MCF 10A (cell line): ENCODE measurements around the gene PYGL. TPM values are rescaled to one million over a fixed set of nuclear protein-coding genes. Genes with fewer than 3 reads are reported as not detected.

Experiments
- BruUV-seq: library from RNA; stranded (reverse); fragments of 400-500 nt; replicated peaks from 2 replicates; lab custom pipeline; 2021; lab: Mats Ljungman, UMichigan
- CTCF ChIA-PET: fragments of 300-600 bp; sonication (Branson Sonifier 250); formaldehyde crosslinking; extraction: SDS; loops from one replicate; lab custom pipeline; 2021; ENCODE audit warnings: antibody characterized with exemption, inconsistent platforms; lab: Yijun Ruan, JAX
- POLR2A ChIA-PET: fragments of 300-600, 350-650 bp; sonication (Branson Sonifier 250); formaldehyde crosslinking; extraction: SDS; loops from one replicate; lab custom pipeline; 2020; ENCODE audit warnings: antibody characterized with exemption, inconsistent platforms; lab: Yijun Ruan, JAX
- DNase-seq: peaks from one replicate; pipeline ENCODE4 v3.0.0-alpha.2; 2018; ENCODE audit not compliant: unreplicated experiment
- H3K27ac Mint-ChIP-seq: one replicate; pipeline ENCODE4 v1.8.0; 2022; ENCODE audit warnings: mild to moderate bottlenecking, low read depth, mixed read lengths; ENCODE audit not compliant: unreplicated experiment
- H3K27me3 Mint-ChIP-seq: one replicate; pipeline ENCODE4 v1.8.0; 2022; ENCODE audit warnings: mixed read lengths; ENCODE audit not compliant: insufficient read depth, unreplicated experiment
- H3K36me3 Mint-ChIP-seq: one replicate; pipeline ENCODE4 v1.8.0; 2022; ENCODE audit warnings: mild to moderate bottlenecking, moderate library complexity, mixed read lengths; ENCODE audit not compliant: insufficient read depth, unreplicated experiment
- H3K4me1 Mint-ChIP-seq: one replicate; pipeline ENCODE4 v1.8.0; 2022; ENCODE audit warnings: mixed read lengths; ENCODE audit not compliant: insufficient read depth, unreplicated experiment
- H3K4me3 Mint-ChIP-seq: one replicate; pipeline ENCODE4 v1.8.0; 2022; ENCODE audit warnings: mild to moderate bottlenecking, moderate library complexity, mixed read lengths; ENCODE audit not compliant: unreplicated experiment
- H3K9me3 Mint-ChIP-seq: one replicate; pipeline ENCODE4 v1.8.0; 2022; ENCODE audit warnings: mixed read lengths; ENCODE audit not compliant: unreplicated experiment
- intact Hi-C: fragments of 100-400 bp; cut with micrococcal nuclease; formaldehyde crosslinking; loops from 2 replicates; pipeline ENCODE4 v1.14.1; 2022
- total RNA-seq: library from RNA; stranded (reverse); gene quantifications from 2 replicates; pipeline ENCODE4 v1.2.3, GENCODE V29; 2022
- TF ChIP-seq, protein P1 (sequence below): fragments of 200-600 bp; IDR thresholded peaks from one replicate; pipeline ENCODE4 v1.8.0; 2022; ENCODE audit warnings: antibody characterized with exemption, mild to moderate bottlenecking; ENCODE audit not compliant: unreplicated experiment

The PYGL gene
- total RNA-seq, 1 experiment from 2014 or later = 87.3 TPM

- CTCF ChIA-PET = no interaction called here
- Mint-ChIP-seq H3K27me3 (peaks cover 36% of the 10 kb centered on the region), H3K4me1 (peaks cover 6% of the 10 kb centered on the region), H3K27ac (no peak overlapping the region), H3K36me3 (no peaks in the 10 kb centered on the region), H3K4me3 (no peak overlapping the region), H3K9me3 (no peaks in the 10 kb centered on the region)
- POLR2A ChIA-PET = interaction anchor here (0.9 kb wide), 1 partner anchor 165 kb away, joined by 3 read pairs; no protein-coding TSS in a partner anchor
- DNase-seq = no peak
- TF ChIP-seq, protein P1, sequence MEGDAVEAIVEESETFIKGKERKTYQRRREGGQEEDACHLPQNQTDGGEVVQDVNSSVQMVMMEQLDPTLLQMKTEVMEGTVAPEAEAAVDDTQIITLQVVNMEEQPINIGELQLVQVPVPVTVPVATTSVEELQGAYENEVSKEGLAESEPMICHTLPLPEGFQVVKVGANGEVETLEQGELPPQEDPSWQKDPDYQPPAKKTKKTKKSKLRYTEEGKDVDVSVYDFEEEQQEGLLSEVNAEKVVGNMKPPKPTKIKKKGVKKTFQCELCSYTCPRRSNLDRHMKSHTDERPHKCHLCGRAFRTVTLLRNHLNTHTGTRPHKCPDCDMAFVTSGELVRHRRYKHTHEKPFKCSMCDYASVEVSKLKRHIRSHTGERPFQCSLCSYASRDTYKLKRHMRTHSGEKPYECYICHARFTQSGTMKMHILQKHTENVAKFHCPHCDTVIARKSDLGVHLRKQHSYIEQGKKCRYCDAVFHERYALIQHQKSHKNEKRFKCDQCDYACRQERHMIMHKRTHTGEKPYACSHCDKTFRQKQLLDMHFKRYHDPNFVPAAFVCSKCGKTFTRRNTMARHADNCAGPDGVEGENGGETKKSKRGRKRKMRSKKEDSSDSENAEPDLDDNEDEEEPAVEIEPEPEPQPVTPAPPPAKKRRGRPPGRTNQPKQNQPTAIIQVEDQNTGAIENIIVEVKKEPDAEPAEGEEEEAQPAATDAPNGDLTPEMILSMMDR = no peak
- BruUV-seq = no TSS peak
- intact Hi-C loops = no loop called here
These were observed 69.5 kb downstream of the PYGL start for GRCh38 chr14:50874757-50875156.

DNA sequence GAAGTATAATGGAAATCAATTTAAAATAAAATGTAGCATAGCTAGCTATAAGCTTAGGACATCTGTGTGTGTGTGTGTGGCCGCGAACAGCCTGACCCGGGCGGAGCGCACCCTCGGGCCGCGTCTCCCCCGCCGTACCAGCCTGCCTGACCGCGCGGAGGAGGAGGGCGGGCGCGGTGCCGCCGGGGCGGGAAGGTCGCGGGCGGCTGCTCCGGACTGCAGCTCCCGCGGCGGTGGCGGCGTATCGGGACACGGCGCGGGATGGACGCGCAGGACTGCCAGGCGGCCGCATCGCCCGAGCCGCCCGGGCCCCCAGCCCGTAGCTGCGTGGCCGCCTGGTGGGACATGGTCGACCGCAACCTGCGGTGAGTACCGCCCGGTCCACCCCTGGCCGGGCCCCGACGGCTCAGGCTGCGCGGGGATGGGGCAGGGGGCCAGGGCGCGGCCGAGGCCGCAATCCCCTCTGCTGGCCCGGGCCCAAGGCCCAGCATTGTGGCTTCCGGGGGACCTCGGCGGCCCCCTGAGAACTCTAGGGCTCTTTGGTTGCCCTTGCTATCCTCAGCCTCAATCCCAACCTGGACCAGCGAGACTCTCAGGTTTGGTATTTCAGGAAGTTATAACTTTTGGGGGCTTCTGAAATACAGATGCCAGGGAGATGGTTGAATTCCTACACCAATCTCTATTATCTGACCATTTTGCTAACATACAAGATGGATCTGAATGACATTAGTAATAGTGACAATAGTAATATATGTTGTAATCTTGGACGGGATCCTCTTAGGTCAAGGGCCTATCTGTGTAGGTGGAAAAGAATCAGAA lies 72.2 kb downstream of the PYGL start, which contains the start of gene ABHD12B:
Gene ABHD12B (plus strand): TSS at position 140 of the 819 bp plus-strand sequence. CDS start 122 bp downstream, at position 262.
- Mint-ChIP-seq H3K36me3 (no peaks in the 10 kb centered on the region), H3K4me1 (peaks cover 6% of the 10 kb centered on the region), H3K27ac (no peak within 1 kb of the TSS), H3K27me3 (peaks cover 41% of the 10 kb centered on the region), H3K4me3 (no peak within 1 kb of the TSS), H3K9me3 (no peaks in the 10 kb centered on the region)
- ChIA-PET POLR2A (no interaction called here), CTCF (interaction anchor here (1.1 to 3.5 kb wide), 2 partner anchors 12 to 95 kb away, joined by 3 to 16 read pairs; no protein-coding TSS in a partner anchor)
- intact Hi-C loops = no loop called here
- BruUV-seq = no TSS peak
- TF ChIP-seq, protein P1 = no peak
- no peak for DNase-seq

DNA sequence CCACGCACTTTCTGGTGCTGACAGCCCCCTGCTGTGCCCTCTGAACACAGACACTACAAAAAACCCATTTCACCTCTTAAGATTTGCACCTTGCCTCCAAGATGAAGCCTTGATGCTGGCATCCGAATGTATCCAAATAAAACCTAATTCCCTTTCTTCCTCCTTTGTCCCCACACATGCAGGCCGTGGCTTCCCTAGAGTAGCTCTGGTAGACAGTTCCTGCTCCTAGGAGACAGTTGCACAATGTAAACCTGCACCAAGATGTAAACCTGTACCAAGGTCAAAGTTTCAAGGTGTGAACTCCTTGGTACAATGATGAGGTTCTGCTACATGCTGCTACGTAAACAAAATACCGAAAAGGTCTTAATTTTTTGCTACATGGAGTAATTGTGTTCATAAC lies 73.1 kb downstream of the PYGL start:
- no peak overlapping the region for H3K27ac Mint-ChIP-seq
- ChIA-PET CTCF (interaction anchor here (0.5 to 3.5 kb wide), 3 partner anchors 11 to 910 kb away, joined by 3 to 16 read pairs (median 3); no protein-coding TSS in a partner anchor), POLR2A (interaction anchor here (1.1 kb wide), 1 partner anchor 12 kb away, joined by 4 read pairs; no protein-coding TSS in a partner anchor)
- no peak for DNase-seq
- intact Hi-C loops = no loop called here
- H3K4me3 Mint-ChIP-seq = no peak overlapping the region
- no TSS peak for BruUV-seq
- H3K9me3 Mint-ChIP-seq = no peaks in the 10 kb centered on the region
- peaks cover 6% of the 10 kb centered on the region for H3K4me1 Mint-ChIP-seq
- peaks cover 49% of the 10 kb centered on the region for H3K27me3 Mint-ChIP-seq
- H3K36me3 Mint-ChIP-seq = no peaks in the 10 kb centered on the region
- TF ChIP-seq, protein P1 = no peak

DNA sequence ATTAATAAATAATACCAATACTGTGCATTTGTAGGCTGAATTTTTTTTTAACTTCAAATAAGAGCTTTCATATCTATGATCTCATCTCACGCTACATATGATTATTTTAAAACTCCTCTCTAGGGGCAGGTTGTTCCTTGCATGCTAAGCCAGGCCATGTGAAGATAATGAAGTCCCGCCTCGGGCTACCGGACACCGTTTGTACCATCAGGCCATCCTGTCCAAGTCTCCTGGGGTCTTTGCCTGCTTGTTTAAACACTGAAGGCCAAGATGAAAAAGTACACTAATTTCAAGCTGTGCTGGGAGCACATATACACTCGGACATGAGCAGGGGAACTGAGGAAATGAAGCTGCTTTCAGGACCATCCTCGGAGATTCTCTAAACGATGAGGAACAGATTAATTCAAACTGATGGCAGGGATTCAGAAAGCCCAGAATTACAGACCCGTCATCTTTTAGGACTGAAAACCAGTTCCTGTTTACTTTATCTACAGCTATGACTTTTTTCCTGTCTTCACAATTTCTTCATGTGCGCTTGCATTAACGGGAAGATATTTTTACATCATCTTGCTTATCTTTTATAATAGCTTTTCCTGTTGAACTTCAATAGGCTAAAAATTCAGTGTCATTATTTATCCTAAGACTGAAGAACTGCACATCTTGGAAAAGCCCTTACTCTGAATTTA lies 78.7 kb downstream of the PYGL start:
- no peaks in the 10 kb centered on the region for H3K9me3 Mint-ChIP-seq
- POLR2A ChIA-PET = no interaction called here
- DNase-seq = no peak
- peaks cover 4% of the 10 kb centered on the region for H3K4me1 Mint-ChIP-seq
- H3K27me3 Mint-ChIP-seq = peaks cover 21% of the 10 kb centered on the region
- TF ChIP-seq, protein P1 = no peak
- no peak overlapping the region for H3K4me3 Mint-ChIP-seq
- H3K36me3 Mint-ChIP-seq = no peaks in the 10 kb centered on the region
- intact Hi-C loops = loop anchor here (10.0 kb wide), 1 partner anchor 251 kb away; no protein-coding TSS in a partner anchor
- no peak overlapping the region for H3K27ac Mint-ChIP-seq
- no TSS peak for BruUV-seq
- CTCF ChIA-PET = interaction anchor here (0.5 to 10.2 kb wide), 4 partner anchors 9 to 90 kb away, joined by 3 to 101 read pairs (median 4); no protein-coding TSS in a partner anchor
